Measurements from ENCODE around the gene CDH23. TPM values are rescaled to one million over a fixed set of nuclear protein-coding genes. Genes with fewer than 3 reads are reported as not detected.

CDH23 gene
- polyA plus RNA-seq, 1 experiment = 0.01 TPM

- no peak overlapping the region for H3K4me3 ChIP-seq (ENCODE audit: low read depth, low read length)
- CTCF ChIA-PET = no interaction called here
- DNase-seq (ENCODE audit: low read depth, low spot score) = no peak
- POLR2A ChIA-PET = no interaction called here
- no peak overlapping the region for H3K27ac ChIP-seq (ENCODE audit: low read depth, low read length)
- H3K27me3 ChIP-seq (ENCODE audit: control insufficient read depth, insufficient read depth, low read length) = peaks cover 60% of the 10 kb centered on the region
- TF ChIP-seq, protein P1, sequence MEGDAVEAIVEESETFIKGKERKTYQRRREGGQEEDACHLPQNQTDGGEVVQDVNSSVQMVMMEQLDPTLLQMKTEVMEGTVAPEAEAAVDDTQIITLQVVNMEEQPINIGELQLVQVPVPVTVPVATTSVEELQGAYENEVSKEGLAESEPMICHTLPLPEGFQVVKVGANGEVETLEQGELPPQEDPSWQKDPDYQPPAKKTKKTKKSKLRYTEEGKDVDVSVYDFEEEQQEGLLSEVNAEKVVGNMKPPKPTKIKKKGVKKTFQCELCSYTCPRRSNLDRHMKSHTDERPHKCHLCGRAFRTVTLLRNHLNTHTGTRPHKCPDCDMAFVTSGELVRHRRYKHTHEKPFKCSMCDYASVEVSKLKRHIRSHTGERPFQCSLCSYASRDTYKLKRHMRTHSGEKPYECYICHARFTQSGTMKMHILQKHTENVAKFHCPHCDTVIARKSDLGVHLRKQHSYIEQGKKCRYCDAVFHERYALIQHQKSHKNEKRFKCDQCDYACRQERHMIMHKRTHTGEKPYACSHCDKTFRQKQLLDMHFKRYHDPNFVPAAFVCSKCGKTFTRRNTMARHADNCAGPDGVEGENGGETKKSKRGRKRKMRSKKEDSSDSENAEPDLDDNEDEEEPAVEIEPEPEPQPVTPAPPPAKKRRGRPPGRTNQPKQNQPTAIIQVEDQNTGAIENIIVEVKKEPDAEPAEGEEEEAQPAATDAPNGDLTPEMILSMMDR (IDR thresholded peaks at IDR 0.05; ENCODE audit: low read depth, low read length) = no peak
- no peaks in the 10 kb centered on the region for H3K9me3 ChIP-seq (ENCODE audit: control insufficient read depth, insufficient read depth, low read length)
These were observed 282.7 kb downstream of the CDH23 start for GRCh38 chr10:71679425-71679824.

DNA sequence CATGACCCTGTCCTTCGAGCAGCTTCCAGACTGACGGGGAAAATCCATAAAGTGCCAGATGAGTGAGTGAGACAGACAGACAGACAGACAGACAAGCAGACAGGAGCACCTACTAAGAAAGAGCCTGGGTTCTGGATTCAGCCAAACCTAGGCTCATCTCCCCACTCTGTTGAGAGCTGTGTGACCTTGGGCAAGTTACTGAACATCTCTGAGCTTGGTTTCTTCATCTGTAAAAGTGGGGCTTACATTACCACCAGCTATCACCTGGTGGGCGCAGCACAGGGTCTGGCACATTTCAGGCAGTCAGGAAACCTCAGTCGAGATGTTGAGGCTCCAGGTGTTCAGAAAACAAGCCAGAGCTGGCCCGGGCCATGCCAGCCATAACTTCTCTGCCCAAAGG is 285.3 kb downstream of the CDH23 start:
- no peaks in the 10 kb centered on the region for H3K9me3 ChIP-seq (ENCODE audit: control insufficient read depth, insufficient read depth, low read length)
- H3K27me3 ChIP-seq (ENCODE audit: control insufficient read depth, insufficient read depth, low read length) = peaks cover 56% of the 10 kb centered on the region
- H3K27ac ChIP-seq (ENCODE audit: low read depth, low read length) = no peak overlapping the region
- DNase-seq (ENCODE audit: low read depth, low spot score) = no peak
- ChIA-PET POLR2A (no interaction called here), CTCF (interaction anchor here (2.8 kb wide), 1 partner anchor 15 kb away, joined by 12 read pairs; no protein-coding TSS in a partner anchor)
- TF ChIP-seq, protein P1 (IDR thresholded peaks at IDR 0.05; ENCODE audit: low read depth, low read length) = no peak
- H3K4me3 ChIP-seq (ENCODE audit: low read depth, low read length) = no peak overlapping the region

- TF ChIP-seq, protein P1 (IDR thresholded peaks at IDR 0.05; ENCODE audit: low read depth, low read length) = no peak
- Histone ChIP-seq H3K4me3 (ENCODE audit: low read depth, low read length) (no peak overlapping the region), H3K9me3 (ENCODE audit: control insufficient read depth, insufficient read depth, low read length) (peaks cover 4% of the 10 kb centered on the region), H3K27me3 (ENCODE audit: control insufficient read depth, insufficient read depth, low read length) (peaks cover 49% of the 10 kb centered on the region), H3K27ac (ENCODE audit: low read depth, low read length) (no peak overlapping the region)
- ChIA-PET CTCF (interaction anchor here (2.8 kb wide), 1 partner anchor 13 kb away, joined by 12 read pairs; no protein-coding TSS in a partner anchor), POLR2A (no interaction called here)
- DNase-seq (ENCODE audit: low read depth, low spot score) = no peak
These were observed 286.6 kb downstream of the CDH23 start for GRCh38 chr10:71683301-71683700.

DNA sequence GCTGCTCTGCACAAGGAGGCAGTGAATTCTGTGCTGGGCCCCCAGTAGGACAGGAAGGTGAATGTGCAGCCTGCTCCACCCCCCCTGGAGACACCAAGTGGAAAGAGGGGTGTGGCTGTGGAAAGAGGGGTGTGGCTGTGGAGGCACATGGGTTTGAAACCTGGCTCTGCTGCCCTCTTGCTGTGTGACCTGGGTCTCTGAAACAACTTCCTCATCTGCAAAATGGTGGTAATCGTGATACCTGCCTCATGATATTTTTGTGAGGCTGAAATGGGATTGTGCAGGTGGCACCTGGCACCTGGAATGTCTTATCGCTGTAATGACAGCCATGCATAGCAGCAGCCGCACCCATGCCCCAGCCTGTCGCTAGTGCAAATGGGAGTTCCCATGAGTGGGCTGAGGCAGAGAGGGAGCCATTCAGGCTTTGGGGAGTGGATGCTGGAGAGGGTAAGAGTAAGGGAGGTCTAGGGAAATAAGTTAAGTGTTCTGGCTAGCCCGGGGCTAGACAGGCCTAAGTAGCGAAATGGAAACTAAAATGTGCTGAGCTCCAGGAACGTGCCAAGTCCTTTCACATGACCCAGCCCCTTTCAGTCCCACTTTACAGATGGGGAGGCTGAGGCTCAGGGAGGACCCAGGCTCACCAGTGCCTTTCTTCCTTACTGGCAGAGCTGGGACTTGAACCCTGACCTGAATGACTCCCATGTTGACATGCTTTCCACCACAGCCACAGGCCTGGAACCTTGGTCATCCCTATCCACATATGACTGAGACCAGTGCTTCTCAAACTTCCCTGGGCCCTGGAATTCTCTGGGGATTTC is 287.8 kb downstream of the CDH23 start:
- TF ChIP-seq, protein P1 (IDR thresholded peaks at IDR 0.05; ENCODE audit: low read depth, low read length) = no peak

GRCh38 chr10:71685554-71686232 is 289.0 kb downstream of the CDH23 start:
- H3K27me3 ChIP-seq (ENCODE audit: control insufficient read depth, insufficient read depth, low read length) = peaks cover 33% of the 10 kb centered on the region
- no peak overlapping the region for H3K27ac ChIP-seq (ENCODE audit: low read depth, low read length)
- no peak overlapping the region for H3K4me3 ChIP-seq (ENCODE audit: low read depth, low read length)
- TF ChIP-seq, protein P1 (IDR thresholded peaks at IDR 0.05; ENCODE audit: low read depth, low read length) = no peak
- ChIA-PET POLR2A (no interaction called here), CTCF (interaction anchor here (3.4 kb wide), 1 partner anchor 10 kb away, joined by 12 read pairs; no protein-coding TSS in a partner anchor)
- peaks cover 22% of the 10 kb centered on the region for H3K9me3 ChIP-seq (ENCODE audit: control insufficient read depth, insufficient read depth, low read length)
- DNase-seq (ENCODE audit: low read depth, low spot score) = no peak

More for the DNA sequence above, 287.8 kb downstream of the CDH23 start:
- ChIA-PET CTCF (interaction anchor here (3.4 kb wide), 1 partner anchor 12 kb away, joined by 12 read pairs; no protein-coding TSS in a partner anchor), POLR2A (no interaction called here)
- no peak for DNase-seq (ENCODE audit: low read depth, low spot score)
- H3K9me3 ChIP-seq (ENCODE audit: control insufficient read depth, insufficient read depth, low read length) = peaks cover 17% of the 10 kb centered on the region
- H3K27me3 ChIP-seq (ENCODE audit: control insufficient read depth, insufficient read depth, low read length) = peaks cover 40% of the 10 kb centered on the region
- no peak overlapping the region for H3K4me3 ChIP-seq (ENCODE audit: low read depth, low read length)
- no peak overlapping the region for H3K27ac ChIP-seq (ENCODE audit: low read depth, low read length)
